Transverse colon (tissue), 4 donors: ENCODE results near the gene BUD13. TPM values are rescaled to one million over a fixed set of nuclear protein-coding genes. Genes with fewer than 3 reads are reported as not detected.

Experiments used
- DNase-seq: peaks from one replicate; pipeline ENCODE4 v3.0.0-alpha.2; 2019
- H3K27ac ChIP-seq, 4 donors: fragments of 200-600 bp; sonication (generic); 2 replicates each; pipeline ENCODE4 v1.5.1; 2016 to 2018; ENCODE audit warnings: inconsistent platforms in 4 of 4
- H3K27me3 ChIP-seq: fragments of 200-600 bp; sonication (generic); 2 replicates; pipeline ENCODE4 v1.5.1; 2017; ENCODE audit warnings: inconsistent platforms
- H3K36me3 ChIP-seq, 4 donors: fragments of 200-600 bp; sonication (generic); 2 replicates each; pipeline ENCODE4 v1.5.1; 2017 to 2019; ENCODE audit warnings: inconsistent platforms in 4 of 4
- H3K4me1 ChIP-seq, 4 donors: fragments of 200-600 bp; sonication (generic); 2 replicates each; pipeline ENCODE4 v1.5.1; 2017 to 2020; ENCODE audit warnings: inconsistent platforms in 4 of 4
- H3K4me3 ChIP-seq, 4 donors: fragments of 200-600 bp; sonication (generic); 1 replicate in 1 of 4; 2 replicates in 3 of 4; pipeline versions ENCODE4 v1.5.1 to v1.6.1; 2017 to 2019; ENCODE audit warnings: inconsistent platforms in 4 of 4
- H3K9me3 ChIP-seq, 2 donors: fragments of 200-600 bp; sonication (generic); 2 replicates each; pipeline ENCODE4 v1.5.1; 2017 to 2019; ENCODE audit warnings: inconsistent platforms in 2 of 2
- EP300 ChIP-seq: sonication (generic); formaldehyde crosslinking; IDR thresholded peaks from one replicate; pipeline ENCODE4 v1.6.1; 2017; ENCODE audit warnings: antibody characterized with exemption, low read depth
- POLR2A ChIP-seq: fragments of 450-650 bp; IDR thresholded peaks from one replicate; pipeline ENCODE4 v1.6.1; 2016; ENCODE audit warnings: antibody characterized with exemption, mild to moderate bottlenecking, moderate library complexity
- POLR2AphosphoS5 ChIP-seq, 3 donors: sonication (generic); formaldehyde crosslinking; IDR thresholded peaks; one replicate each; pipeline ENCODE4 v1.6.1; 2016; ENCODE audit warnings: antibody characterized with exemption in 3 of 3
- WGBS, 2 donors: methylation state at CpG; one replicate each; pipeline ENCODE4 v1.1.5; 2018; ENCODE audit warnings: low coverage in 1 of 2; 5-methylcytosine and 5-hydroxymethylcytosine counted together
- in situ Hi-C, 4 donors: fragments of 200-750 bp; cut with MboI; loops; one replicate each; pipeline versions ENCODE4 v1.15.0 to v1.15.1; 2017; ENCODE audit warnings: low sequenced_read_pairs in 3 of 4, low pct_ligation_motif_present in 1 of 4, low pct_unique_long_range_greater_than_20kb in 1 of 4
- intact Hi-C: fragments of 100-400 bp; cut with DNase I; formaldehyde crosslinking; loops from one replicate; pipeline ENCODE4 v1.15.1; 2023; ENCODE audit warnings: low total_unique reads
- total RNA-seq, 4 donors: library from RNA; depleted of rRNA; stranded (reverse); fragments of >200 nt; gene quantifications; one replicate each; pipeline ENCODE4 v1.1.0, GENCODE V29; 2016
- TF ChIP-seq, protein P1 (sequence below), 5 experiments: fragments of 200-600 bp in 3 of 5; fragments of 450-650 bp in 2 of 5; sonication (generic) in 3 of 5; IDR thresholded peaks; 1 replicate in 2 of 5; 2 replicates in 3 of 5; pipeline ENCODE4 v1.5.1; 2016 to 2017; ENCODE audit warnings: antibody characterized with exemption in 5 of 5, inconsistent platforms in 3 of 5, mild to moderate bottlenecking in 2 of 5, moderate library complexity in 1 of 5

Gene BUD13
- total RNA-seq, 4 donors from 2014 or later, result 6.7 to 21.9 (median 14.0) TPM

DNA sequence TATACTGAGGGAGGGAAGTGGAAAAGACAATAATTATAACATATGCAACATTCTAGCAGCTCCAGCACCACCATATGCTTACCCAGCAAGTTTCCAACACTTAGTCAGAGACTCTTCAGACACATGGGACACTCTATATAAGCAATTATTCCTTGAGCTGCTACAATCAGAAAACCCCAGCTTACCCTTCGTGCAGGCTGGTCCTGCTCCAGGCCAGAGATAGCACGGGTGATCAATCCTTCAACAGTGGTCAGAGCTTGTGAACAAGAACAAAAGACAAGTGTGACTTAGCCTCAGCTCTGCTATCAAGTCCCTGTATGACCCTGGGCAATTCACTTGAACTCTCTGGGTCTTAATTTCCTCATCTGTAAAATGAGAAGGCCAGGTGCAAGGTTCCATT lies 13.5 kb upstream of the BUD13 start:
- H3K4me3 ChIP-seq, result no peak overlapping the region
- no peaks in the 10 kb centered on the region for H3K9me3 ChIP-seq
- intact Hi-C loops, result no loop called here
- in situ Hi-C loops, result loop anchor here in 2 of 4 donors (25.0 kb wide), 1 partner anchor 326 kb away; no protein-coding TSS in a partner anchor
- TF ChIP-seq POLR2A (no peak), EP300 (no peak), POLR2AphosphoS5 (IDR thresholded peaks at IDR 0.05) (no peak)
- TF ChIP-seq, protein P1, sequence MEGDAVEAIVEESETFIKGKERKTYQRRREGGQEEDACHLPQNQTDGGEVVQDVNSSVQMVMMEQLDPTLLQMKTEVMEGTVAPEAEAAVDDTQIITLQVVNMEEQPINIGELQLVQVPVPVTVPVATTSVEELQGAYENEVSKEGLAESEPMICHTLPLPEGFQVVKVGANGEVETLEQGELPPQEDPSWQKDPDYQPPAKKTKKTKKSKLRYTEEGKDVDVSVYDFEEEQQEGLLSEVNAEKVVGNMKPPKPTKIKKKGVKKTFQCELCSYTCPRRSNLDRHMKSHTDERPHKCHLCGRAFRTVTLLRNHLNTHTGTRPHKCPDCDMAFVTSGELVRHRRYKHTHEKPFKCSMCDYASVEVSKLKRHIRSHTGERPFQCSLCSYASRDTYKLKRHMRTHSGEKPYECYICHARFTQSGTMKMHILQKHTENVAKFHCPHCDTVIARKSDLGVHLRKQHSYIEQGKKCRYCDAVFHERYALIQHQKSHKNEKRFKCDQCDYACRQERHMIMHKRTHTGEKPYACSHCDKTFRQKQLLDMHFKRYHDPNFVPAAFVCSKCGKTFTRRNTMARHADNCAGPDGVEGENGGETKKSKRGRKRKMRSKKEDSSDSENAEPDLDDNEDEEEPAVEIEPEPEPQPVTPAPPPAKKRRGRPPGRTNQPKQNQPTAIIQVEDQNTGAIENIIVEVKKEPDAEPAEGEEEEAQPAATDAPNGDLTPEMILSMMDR (IDR thresholded peaks at IDR 0.05), result no peak
- no peak overlapping the region for H3K27ac ChIP-seq
- peaks cover 0 to 47% (median 18%) of the 10 kb centered on the region in 4 donors for H3K36me3 ChIP-seq
- no peaks in the 10 kb centered on the region for H3K27me3 ChIP-seq
- peaks cover 6 to 23% (median 19%) of the 10 kb centered on the region in 4 donors for H3K4me1 ChIP-seq
- WGBS, 2 donors, result 84 to 100% methylated on average over 2 of the region's 2 CpGs
- no peak for DNase-seq

DNA sequence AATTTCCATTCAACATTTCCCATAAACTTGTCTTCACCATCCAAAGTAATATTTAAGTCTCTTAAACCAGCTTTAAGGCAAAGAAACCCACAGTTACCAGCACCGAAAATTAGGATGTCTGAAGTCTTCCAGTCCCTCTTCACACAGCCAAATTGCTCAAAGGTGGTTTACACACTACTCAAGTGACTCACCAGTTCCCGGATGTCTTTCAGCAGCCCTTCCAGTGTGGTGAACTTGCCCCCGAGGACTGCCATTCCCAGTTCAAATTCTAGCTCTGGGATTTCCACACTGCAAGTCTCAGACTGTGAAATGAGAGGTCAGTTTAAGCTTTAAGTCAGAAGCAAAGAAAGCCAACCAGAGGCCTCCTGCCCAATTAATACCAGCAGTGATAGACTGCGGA lies 9.9 kb upstream of the BUD13 start:
- 73 to 85% methylated on average over 2 to 4 of the region's 4 CpGs for WGBS, 2 donors
- Histone ChIP-seq H3K27ac (no peak overlapping the region), H3K4me1 (peaks cover 6 to 12% (median 10%) of the 10 kb centered on the region in 4 donors), H3K36me3 (peaks cover 0 to 78% (median 35%) of the 10 kb centered on the region in 4 donors), H3K9me3 (no peaks in the 10 kb centered on the region), H3K27me3 (no peaks in the 10 kb centered on the region), H3K4me3 (no peak overlapping the region)
- TF ChIP-seq POLR2AphosphoS5 (IDR thresholded peaks at IDR 0.05) (no peak), EP300 (no peak), POLR2A (no peak)
- TF ChIP-seq, protein P1 (IDR thresholded peaks at IDR 0.05), result no peak
- no peak for DNase-seq
- in situ Hi-C loops, result loop anchor here in 2 of 4 donors (25.0 kb wide), 1 partner anchor 330 kb away; no protein-coding TSS in a partner anchor
- intact Hi-C loops, result no loop called here

DNA sequence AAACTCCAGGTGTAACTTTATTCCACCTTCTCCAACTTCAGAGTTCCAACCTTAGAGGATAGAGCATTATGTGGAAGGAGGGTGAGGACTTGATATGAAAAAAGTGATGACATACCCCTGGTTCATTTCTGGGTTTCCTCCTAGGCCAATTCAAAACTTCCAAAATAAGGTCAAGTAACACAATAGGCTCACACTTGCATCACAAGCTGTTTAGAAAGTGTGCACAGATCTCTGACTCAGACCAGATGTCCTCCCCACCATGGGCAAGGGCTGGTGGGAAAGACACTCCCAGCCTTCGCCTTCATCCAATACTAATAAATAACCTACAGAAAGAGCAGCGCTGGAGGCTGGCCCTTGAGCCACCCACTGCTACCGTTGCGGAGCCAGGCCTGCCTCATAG lies 5.8 kb upstream of the BUD13 start:
- H3K36me3 ChIP-seq, result peaks cover 0 to 53% (median 25%) of the 10 kb centered on the region in 4 donors
- in situ Hi-C loops (loop anchor here in 2 of 4 donors (25.0 kb wide), 1 partner anchor 334 kb away; no protein-coding TSS in a partner anchor), intact Hi-C loops (no loop called here)
- TF ChIP-seq POLR2A (no peak), POLR2AphosphoS5 (IDR thresholded peaks at IDR 0.05) (no peak), EP300 (no peak)
- TF ChIP-seq, protein P1 (IDR thresholded peaks at IDR 0.05), result no peak
- H3K27me3 ChIP-seq, result no peaks in the 10 kb centered on the region
- H3K9me3 ChIP-seq, result no peaks in the 10 kb centered on the region
- no peak overlapping the region for H3K27ac ChIP-seq
- no peak overlapping the region for H3K4me3 ChIP-seq
- no peak for DNase-seq
- H3K4me1 ChIP-seq, result peaks cover 0 to 6% (median 2%) of the 10 kb centered on the region in 4 donors
- WGBS, 2 donors, result 94% methylated on average over 4 of the region's 4 CpGs; no CpG with 5 or more reads in 1 of the 2 donors

DNA sequence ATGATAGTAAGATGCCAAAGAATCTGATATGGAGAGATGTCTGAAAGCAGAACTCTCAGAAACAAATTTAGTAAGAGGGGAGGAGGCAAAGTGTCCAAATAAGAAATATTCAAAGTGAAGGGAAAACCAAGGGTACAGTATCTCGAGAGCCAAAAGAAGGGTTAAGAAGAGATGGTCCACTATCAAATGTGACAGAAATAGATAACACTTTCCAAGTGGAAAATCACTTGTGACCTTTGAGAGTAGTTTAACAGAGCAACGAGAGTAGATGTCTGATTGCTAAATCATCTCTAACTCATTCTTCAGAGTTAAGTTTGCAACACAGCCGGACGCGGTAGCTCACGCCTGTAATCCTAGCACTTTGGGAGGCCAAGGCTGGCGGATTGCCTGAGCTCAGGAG lies 4.3 kb upstream of the BUD13 start:
- in situ Hi-C loops (loop anchor here in 2 of 4 donors (25.0 kb wide), 1 partner anchor 335 kb away; no protein-coding TSS in a partner anchor), intact Hi-C loops (no loop called here)
- no peak overlapping the region for H3K4me3 ChIP-seq
- WGBS, 2 donors, result 59 to 81% methylated on average over 4 to 7 of the region's 7 CpGs
- TF ChIP-seq POLR2A (no peak), POLR2AphosphoS5 (IDR thresholded peaks at IDR 0.05) (no peak), EP300 (no peak)
- TF ChIP-seq, protein P1 (IDR thresholded peaks at IDR 0.05), result no peak
- H3K9me3 ChIP-seq, result no peaks in the 10 kb centered on the region
- no peaks in the 10 kb centered on the region for H3K27me3 ChIP-seq
- peaks cover under 1 to 11% (median 6%) of the 10 kb centered on the region in 4 donors for H3K4me1 ChIP-seq
- H3K36me3 ChIP-seq, result peaks cover 0 to 38% (median 18%) of the 10 kb centered on the region in 4 donors
- H3K27ac ChIP-seq, result no peak overlapping the region
- DNase-seq, result no peak
